Sigmoid colon (tissue), 7 donors: Measurements from ENCODE around the gene PLA2G15. TPM values are rescaled to one million over a fixed set of nuclear protein-coding genes. Genes with fewer than 3 reads are reported as not detected.

Source experiments
- DNase-seq: peaks from one replicate; pipeline ENCODE4 v3.0.0-alpha.2; 2019
- H3K27ac ChIP-seq, 4 donors: fragments of 200-600 bp; sonication (generic); one replicate each; pipeline ENCODE4 v1.5.1; 2016 to 2019; ENCODE audit warnings: mild to moderate bottlenecking in 1 of 4
- H3K27me3 ChIP-seq, 3 donors: fragments of 200-600 bp; sonication (generic); one replicate each; pipeline ENCODE4 v1.5.1; 2019; ENCODE audit warnings: mild to moderate bottlenecking in 1 of 3
- H3K36me3 ChIP-seq, 4 donors: fragments of 200-600 bp; sonication (generic); one replicate each; pipeline ENCODE4 v1.5.1; 2016 to 2019
- H3K4me1 ChIP-seq, 4 donors: fragments of 200-600 bp; sonication (generic); one replicate each; pipeline ENCODE4 v1.5.1; 2017 to 2019
- H3K4me3 ChIP-seq, 4 donors: fragments of 200-600 bp; sonication (generic); one replicate each; pipeline ENCODE4 v1.5.1; 2017 to 2019; ENCODE audit warnings: mild to moderate bottlenecking in 2 of 4, moderate library complexity in 1 of 4
- H3K9me3 ChIP-seq, 4 donors: fragments of 200-600 bp in 3 of 4; sonication (generic) in 3 of 4; one replicate each; pipeline versions ENCODE4 v1.5.1 to v1.6.1; 2013 to 2019
- CTCF ChIP-seq, 4 experiments: fragments of 450-650 bp in 3 of 4; fragments of 200-600 bp in 1 of 4; IDR thresholded peaks; one replicate each; pipeline ENCODE4 v1.5.1; 2016 to 2019; ENCODE audit warnings: antibody characterized with exemption in 4 of 4, mild to moderate bottlenecking in 3 of 4, moderate library complexity in 2 of 4
- EP300 ChIP-seq, 4 donors: sonication (generic); formaldehyde crosslinking; IDR thresholded peaks; one replicate each; pipeline ENCODE4 v1.6.1; 2017; ENCODE audit warnings: antibody characterized with exemption in 4 of 4
- POLR2A ChIP-seq, 2 donors: fragments of 450-650 bp; IDR thresholded peaks; one replicate each; pipeline ENCODE4 v1.6.1; 2016; ENCODE audit warnings: antibody characterized with exemption in 2 of 2, mild to moderate bottlenecking in 2 of 2, moderate library complexity in 2 of 2
- POLR2AphosphoS5 ChIP-seq, 4 donors: sonication (generic); formaldehyde crosslinking; IDR thresholded peaks; one replicate each; pipeline ENCODE4 v1.6.1; 2017; ENCODE audit warnings: antibody characterized with exemption in 4 of 4
- WGBS, 2 donors: extraction: QIAGEN DNeasy Blood & Tissue Kit; methylation state at CpG; one replicate each; pipeline ENCODE4 v1.1.7; 2013; 5-methylcytosine and 5-hydroxymethylcytosine counted together
- intact Hi-C: fragments of 100-400 bp; cut with DNase I; formaldehyde crosslinking; loops from one replicate; pipeline ENCODE4 v1.15.1; 2023
- polyA plus RNA-seq, 3 donors: library from polyadenylated mRNA; stranded (reverse); fragments of 200-250 nt; gene quantifications; one replicate each; pipeline ENCODE4 v1.2.3, GENCODE V29; 2013
- total RNA-seq, 4 donors: library from RNA; depleted of rRNA; stranded (reverse); fragments of >200 nt; gene quantifications; one replicate each; pipeline ENCODE4 v1.1.0, GENCODE V29; 2016
- donor health status: healthy with polysubstance abuse.
- donor health status: Bipolar disorder and iron deficiency.
- donor health status: healthy.

PLA2G15 gene
- total and polyA plus RNA-seq, 7 donors: 4.2 to 15.7 (median 10.2) TPM

- no peaks in the 10 kb centered on the region for H3K27me3 ChIP-seq
- no peak overlapping the region for H3K4me3 ChIP-seq
- WGBS, 2 donors: 91 to 95% methylated on average over 2 of the region's 2 CpGs
- H3K36me3 ChIP-seq: no peaks in the 10 kb centered on the region
- DNase-seq: no peak
- no peak overlapping the region for H3K27ac ChIP-seq
- H3K4me1 ChIP-seq: no peaks in the 10 kb centered on the region
- H3K9me3 ChIP-seq: no peaks in the 10 kb centered on the region
- intact Hi-C loops: no loop called here
- TF ChIP-seq EP300 (IDR thresholded peaks at IDR 0.05) (no peak), POLR2AphosphoS5 (IDR thresholded peaks at IDR 0.05) (no peak), POLR2A (IDR thresholded peaks at IDR 0.05) (no peak), CTCF (IDR thresholded peaks at IDR 0.05) (no peak)
Measured at GRCh38 chr16:68206245-68206644, 38.9 kb upstream of the PLA2G15 start.

DNA sequence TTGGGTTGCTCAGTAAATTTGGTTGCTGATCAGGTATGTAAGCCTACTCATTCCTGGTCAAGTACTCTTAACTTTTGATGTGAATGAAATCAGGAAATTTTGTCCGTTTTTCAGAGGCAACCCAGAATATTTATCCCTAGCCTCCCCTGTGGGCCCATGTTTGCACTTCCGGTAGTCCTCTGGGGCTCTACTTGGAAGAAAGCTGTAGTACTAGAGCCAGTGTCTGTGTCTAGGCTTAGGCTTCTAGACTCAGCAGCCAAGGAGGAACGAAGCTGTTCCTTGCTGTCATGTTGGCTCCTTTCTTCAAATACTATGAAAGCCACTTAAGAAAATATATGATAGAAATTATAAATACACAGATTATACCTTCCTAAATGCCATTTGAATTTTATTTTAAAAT, 30.4 kb upstream of the PLA2G15 start:
- 88 to 93% methylated on average over 3 of the region's 3 CpGs for WGBS, 2 donors
- no peak for DNase-seq
- TF ChIP-seq POLR2A (IDR thresholded peaks at IDR 0.05) (no peak), EP300 (IDR thresholded peaks at IDR 0.05) (no peak), POLR2AphosphoS5 (IDR thresholded peaks at IDR 0.05) (no peak), CTCF (IDR thresholded peaks at IDR 0.05) (no peak)
- Histone ChIP-seq H3K27ac (no peak overlapping the region), H3K4me1 (no peaks in the 10 kb centered on the region), H3K9me3 (no peaks in the 10 kb centered on the region), H3K36me3 (no peaks in the 10 kb centered on the region), H3K4me3 (no peak overlapping the region), H3K27me3 (no peaks in the 10 kb centered on the region)
- intact Hi-C loops: no loop called here

DNA sequence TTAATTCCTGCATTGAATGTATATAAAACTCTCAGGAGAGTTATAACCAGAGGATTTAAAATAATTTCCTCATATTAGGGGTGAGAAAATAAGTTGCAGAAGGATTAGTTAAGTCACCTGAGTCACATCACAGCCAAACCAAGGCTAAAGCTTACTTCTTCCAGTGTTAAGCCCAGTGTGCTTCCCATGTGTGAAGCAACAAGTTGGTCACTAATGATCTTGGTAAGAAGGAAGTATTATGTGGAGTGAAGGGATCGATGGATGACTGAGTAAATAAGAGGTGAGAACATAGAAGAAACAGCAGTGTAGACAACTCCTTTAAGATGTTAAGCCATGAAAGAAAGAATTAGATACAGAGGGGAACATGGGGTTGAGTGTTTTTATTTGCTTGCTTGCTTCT, 29.9 kb upstream of the PLA2G15 start:
- H3K9me3 ChIP-seq: no peaks in the 10 kb centered on the region
- no peak for DNase-seq
- no peaks in the 10 kb centered on the region for H3K36me3 ChIP-seq
- intact Hi-C loops: no loop called here
- H3K4me1 ChIP-seq: no peaks in the 10 kb centered on the region
- H3K27ac ChIP-seq: no peak overlapping the region
- no peak for TF ChIP-seq POLR2AphosphoS5 (IDR thresholded peaks at IDR 0.05)
- no peak for TF ChIP-seq POLR2A (IDR thresholded peaks at IDR 0.05)
- no peak for TF ChIP-seq CTCF (IDR thresholded peaks at IDR 0.05)
- no peak for TF ChIP-seq EP300 (IDR thresholded peaks at IDR 0.05)
- WGBS, 2 donors: 88 to 97% methylated on average over 1 of the region's 1 CpG
- no peak overlapping the region for H3K4me3 ChIP-seq
- H3K27me3 ChIP-seq: no peaks in the 10 kb centered on the region

- H3K27ac ChIP-seq: no peak overlapping the region
- H3K27me3 ChIP-seq: no peaks in the 10 kb centered on the region
- no peaks in the 10 kb centered on the region for H3K9me3 ChIP-seq
- intact Hi-C loops: no loop called here
- 72 to 82% methylated on average over 3 of the region's 3 CpGs for WGBS, 2 donors
- H3K4me1 ChIP-seq: no peaks in the 10 kb centered on the region
- TF ChIP-seq CTCF (IDR thresholded peaks at IDR 0.05) (no peak), POLR2AphosphoS5 (IDR thresholded peaks at IDR 0.05) (no peak), POLR2A (IDR thresholded peaks at IDR 0.05) (no peak), EP300 (IDR thresholded peaks at IDR 0.05) (no peak)
- H3K36me3 ChIP-seq: peaks cover 0 to 2% (median 0%) of the 10 kb centered on the region in 4 donors
- no peak overlapping the region for H3K4me3 ChIP-seq
- DNase-seq: no peak
Measured at GRCh38 chr16:68216240-68216639, 28.9 kb upstream of the PLA2G15 start.

DNA sequence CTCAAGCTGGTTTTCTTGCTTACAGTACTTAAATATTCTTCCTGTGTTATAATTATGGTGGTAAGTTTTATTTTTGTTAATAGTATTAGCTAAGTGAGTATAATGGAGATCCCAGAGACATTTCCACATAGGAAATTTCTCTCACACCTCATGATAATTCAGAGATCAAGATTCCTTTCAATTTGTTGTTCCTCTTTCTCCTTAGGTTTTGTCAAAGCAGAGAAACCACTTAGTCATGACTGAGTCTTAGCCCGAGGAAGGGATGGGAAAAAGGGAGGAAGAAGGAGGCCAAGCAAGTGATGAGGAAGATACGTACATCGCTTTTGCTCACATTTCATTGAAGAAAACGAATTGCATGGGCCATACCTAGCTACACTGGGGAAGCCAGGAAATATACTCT, 27.7 kb upstream of the PLA2G15 start:
- no peak for DNase-seq
- TF ChIP-seq POLR2AphosphoS5 (IDR thresholded peaks at IDR 0.05) (no peak), POLR2A (IDR thresholded peaks at IDR 0.05) (no peak), CTCF (IDR thresholded peaks at IDR 0.05) (no peak), EP300 (IDR thresholded peaks at IDR 0.05) (no peak)
- intact Hi-C loops: no loop called here
- Histone ChIP-seq H3K36me3 (peaks cover 0 to 4% (median 0%) of the 10 kb centered on the region in 4 donors), H3K4me1 (no peaks in the 10 kb centered on the region), H3K27me3 (no peaks in the 10 kb centered on the region), H3K27ac (no peak overlapping the region), H3K4me3 (no peak overlapping the region), H3K9me3 (no peaks in the 10 kb centered on the region)
- 84 to 92% methylated on average over 4 of the region's 4 CpGs for WGBS, 2 donors
